OCI-LY3 (cell line): ENCODE data around the gene LRRC17.

Experiments used
- H2AFZ ChIP-seq: fragments of 200-600, 300-600 bp; shearing (Covaris generic); 2 replicates; pipeline ENCODE4 v1.6.0; 2014; ENCODE audit warnings: antibody characterized with exemption, low read depth, low read length
- H3K27ac ChIP-seq: fragments of 200-600, 300-600 bp; sonication (generic); 2 replicates; pipeline ENCODE4 v1.5.1; 2014; ENCODE audit warnings: mild to moderate bottlenecking, low read length, moderate library complexity, mixed read lengths
- H3K27me3 ChIP-seq: fragments of 200-600, 300-600 bp; sonication (generic); 2 replicates; pipeline ENCODE4 v1.6.1; 2014; ENCODE audit warnings: low read depth, low read length, mixed read lengths
- H3K36me3 ChIP-seq: fragments of 200-600, 300-600 bp; sonication (generic); replicated peaks from 2 replicates; pipeline ENCODE3; 2014; ENCODE audit warnings: low read depth, low read length, mixed read lengths
- H3K4me1 ChIP-seq: fragments of 300-600, 200-600 bp; sonication (generic); 2 replicates; pipeline ENCODE4 v1.6.1; 2014; ENCODE audit warnings: low read length, mixed read lengths
- H3K4me2 ChIP-seq: fragments of 200-600, 300-600 bp; sonication (generic); 2 replicates; pipeline ENCODE4 v1.6.1; 2014; ENCODE audit warnings: low read length, mixed read lengths
- H3K4me3 ChIP-seq: fragments of 300-600, 200-600 bp; sonication (generic); 2 replicates; pipeline ENCODE4 v1.5.1; 2014; ENCODE audit warnings: antibody characterized with exemption, mild to moderate bottlenecking, low read length, moderate library complexity
- H3K79me2 ChIP-seq: fragments of 300-600, 200-600 bp; shearing (Covaris generic); 2 replicates; pipeline ENCODE4 v1.6.1; 2014; ENCODE audit warnings: mild to moderate bottlenecking, low read length, mixed read lengths
- H3K9ac ChIP-seq: fragments of 300-600, 200-600 bp; shearing (Covaris generic); 2 replicates; pipeline ENCODE4 v1.6.0; 2014; ENCODE audit warnings: mild to moderate bottlenecking, low read length, moderate library complexity
- H3K9me3 ChIP-seq: fragments of 200-600, 300-600 bp; shearing (Covaris generic); 2 replicates; pipeline ENCODE4 v1.6.1; 2014; ENCODE audit warnings: low read length, mixed read lengths; ENCODE audit not compliant: insufficient read depth
- H4K20me1 ChIP-seq: fragments of 200-600, 300-600 bp; sonication (generic); 2 replicates; pipeline ENCODE4 v1.6.1; 2016; ENCODE audit warnings: low read length, mixed read lengths; ENCODE audit not compliant: insufficient read depth
- CTCF ChIP-seq: fragments of 200-600, 300-600 bp; sonication (generic); IDR thresholded peaks from 2 replicates; pipeline ENCODE4 v1.5.1; 2014; ENCODE audit warnings: antibody characterized with exemption, low read length, low read depth
- EZH2phosphoT487 ChIP-seq: fragments of 200-600 bp; shearing (Covaris generic); IDR thresholded peaks from 2 replicates; pipeline ENCODE4 v1.6.1; 2018; ENCODE audit warnings: antibody characterized with exemption, mixed run types, low read depth

The LRRC17 gene

DNA sequence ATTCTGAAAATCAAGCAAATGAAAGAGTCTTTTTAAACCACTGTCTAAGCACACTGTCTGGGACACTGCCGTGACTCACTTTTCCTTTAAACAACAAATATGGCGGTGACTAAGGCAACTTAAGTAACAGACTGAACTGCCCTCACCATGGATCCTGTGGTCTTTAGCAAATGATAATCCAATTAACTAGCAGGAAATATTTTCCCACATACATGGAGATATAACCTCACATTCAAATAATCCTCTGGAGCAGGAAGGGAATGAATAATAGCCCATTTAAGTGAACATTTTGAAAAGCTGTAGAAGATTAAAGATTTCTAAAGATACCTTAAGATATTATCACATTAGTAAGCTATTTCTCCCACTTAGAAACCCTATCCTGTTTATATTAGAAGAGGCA, 40.3 kb upstream of the LRRC17 start:
- no peak overlapping the region for H3K4me2 ChIP-seq
- no peak overlapping the region for H3K4me3 ChIP-seq
- H3K4me1 ChIP-seq = peaks cover 12% of the 10 kb centered on the region
- H3K9ac ChIP-seq = no peak overlapping the region
- H3K9me3 ChIP-seq = no peaks in the 10 kb centered on the region
- no peaks in the 10 kb centered on the region for H3K36me3 ChIP-seq
- H3K79me2 ChIP-seq = no peaks in the 10 kb centered on the region
- no peaks in the 10 kb centered on the region for H3K27me3 ChIP-seq
- no peak overlapping the region for H2AFZ ChIP-seq
- TF ChIP-seq CTCF (no peak), EZH2phosphoT487 (no peak)
- H3K27ac ChIP-seq = no peak overlapping the region
- no peaks in the 10 kb centered on the region for H4K20me1 ChIP-seq

- no peak for TF ChIP-seq CTCF
- no peak for TF ChIP-seq EZH2phosphoT487
- H4K20me1 ChIP-seq = no peaks in the 10 kb centered on the region
- H3K4me1 ChIP-seq = peaks cover 12% of the 10 kb centered on the region
- no peak overlapping the region for H2AFZ ChIP-seq
- H3K27me3 ChIP-seq = no peaks in the 10 kb centered on the region
- no peaks in the 10 kb centered on the region for H3K36me3 ChIP-seq
- H3K9me3 ChIP-seq = no peaks in the 10 kb centered on the region
- no peak overlapping the region for H3K27ac ChIP-seq
- no peaks in the 10 kb centered on the region for H3K79me2 ChIP-seq
- no peak overlapping the region for H3K4me3 ChIP-seq
- H3K9ac ChIP-seq = no peak overlapping the region
- H3K4me2 ChIP-seq = peak overlapping the region; percentile 30
Measured at GRCh38 chr7:102873470-102874165, 39.2 kb upstream of the LRRC17 start.

DNA sequence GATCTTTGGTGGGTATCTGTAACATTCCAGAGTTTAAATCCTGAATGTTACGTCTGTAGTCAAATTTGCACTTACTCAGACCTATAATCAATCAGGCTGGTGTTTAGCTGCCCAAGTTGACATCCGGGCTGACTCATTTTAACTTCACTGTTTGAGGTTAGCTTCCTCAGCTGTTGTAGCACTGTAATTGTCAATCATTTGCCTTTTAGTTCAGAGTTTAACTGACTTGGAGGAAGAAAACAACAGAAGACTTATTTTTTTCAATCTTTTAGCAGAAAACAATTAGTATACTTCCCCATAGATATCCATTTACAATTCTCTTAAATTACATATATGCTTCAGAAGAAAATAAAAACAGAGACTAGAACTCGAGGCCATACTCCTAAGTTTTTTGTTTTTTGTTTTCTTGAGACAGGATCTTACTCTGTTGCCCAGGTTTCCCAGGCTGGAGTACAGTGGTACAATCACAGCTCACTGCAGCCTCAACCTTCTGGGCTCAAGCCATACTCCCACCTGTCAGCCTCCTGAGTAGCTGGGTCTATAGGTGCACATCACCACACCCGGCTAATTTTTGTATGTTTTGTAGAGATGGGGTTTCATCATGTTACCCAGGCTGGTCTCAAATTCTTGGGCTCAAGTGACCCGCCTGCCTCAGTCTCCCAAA, 38.5 kb upstream of the LRRC17 start:
- Histone ChIP-seq H3K27me3 (0 out of 2 replicates have a peak, but pooled peaks cover 3% of the 10 kb centered on the region), H3K9me3 (no peaks in the 10 kb centered on the region), H3K36me3 (no peaks in the 10 kb centered on the region), H3K4me1 (peaks cover 12% of the 10 kb centered on the region), H3K79me2 (no peaks in the 10 kb centered on the region), H2AFZ (no peak overlapping the region), H3K27ac (no peak overlapping the region), H3K4me2 (peak overlapping the region; percentile 30), H4K20me1 (no peaks in the 10 kb centered on the region), H3K9ac (no peak overlapping the region), H3K4me3 (no peak overlapping the region)
- no peak for TF ChIP-seq EZH2phosphoT487

DNA sequence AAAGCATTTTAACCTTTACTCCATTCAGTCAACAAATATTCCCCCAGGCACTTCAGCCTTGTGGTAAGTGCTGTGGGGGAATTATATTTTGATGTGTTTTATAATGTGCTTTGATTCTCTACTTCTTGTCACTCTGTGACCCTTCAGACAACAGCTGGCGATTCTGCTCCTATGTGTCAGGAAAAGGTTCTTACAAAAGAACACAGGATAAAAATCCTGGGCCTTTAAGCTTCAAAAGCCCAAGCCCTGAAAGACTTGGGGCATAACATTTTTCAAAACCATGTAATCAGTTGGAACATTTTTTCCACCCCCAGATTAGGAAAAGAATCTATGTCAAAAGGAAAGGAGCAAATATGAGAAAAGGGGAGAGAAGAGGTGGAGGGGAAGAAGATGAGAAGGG, 37.8 kb upstream of the LRRC17 start:
- H3K27ac ChIP-seq = no peak overlapping the region
- no peak overlapping the region for H2AFZ ChIP-seq
- TF ChIP-seq CTCF (no peak), EZH2phosphoT487 (no peak)
- 0 out of 2 replicates have a peak, but pooled peaks cover 3% of the 10 kb centered on the region for H3K27me3 ChIP-seq
- no peak overlapping the region for H3K4me3 ChIP-seq
- H3K4me2 ChIP-seq = no peak overlapping the region
- H3K36me3 ChIP-seq = no peaks in the 10 kb centered on the region
- no peaks in the 10 kb centered on the region for H3K79me2 ChIP-seq
- H4K20me1 ChIP-seq = no peaks in the 10 kb centered on the region
- no peaks in the 10 kb centered on the region for H3K9me3 ChIP-seq
- H3K9ac ChIP-seq = no peak overlapping the region
- H3K4me1 ChIP-seq = peaks cover 12% of the 10 kb centered on the region
